H1 (cell line): ENCODE data around the gene UBA3. TPM values are rescaled to one million over a fixed set of nuclear protein-coding genes. Genes with fewer than 3 reads are reported as not detected.

Experiments
- CTCF ChIP-seq, 3 experiments: IDR thresholded peaks; 1 replicate in 2 of 3; 2 replicates in 1 of 3; pipeline versions ENCODE4 v1.5.1 to v1.6.1; 2011; ENCODE audit warnings: low read length in 3 of 3, mild to moderate bottlenecking in 3 of 3, inconsistent platforms in 2 of 3, low read depth in 1 of 3, moderate library complexity in 1 of 3; ENCODE audit not compliant: insufficient read depth in 1 of 3; ENCODE audit errors: control extremely low read depth in 1 of 3
- NRF1 ChIP-seq: IDR thresholded peaks from 2 replicates; pipeline ENCODE4 v1.6.1; 2011; ENCODE audit warnings: mild to moderate bottlenecking, low read depth, low read length, improper control_type of control experiment
- RXRA ChIP-seq: IDR thresholded peaks from 2 replicates; pipeline ENCODE4 v1.6.1; 2011; ENCODE audit warnings: low read depth, mild to moderate bottlenecking, low read length, moderate library complexity; ENCODE audit not compliant: insufficient read depth
- TCF12 ChIP-seq: IDR thresholded peaks from 2 replicates; pipeline ENCODE4 v1.6.1; 2011; ENCODE audit warnings: low read depth, mild to moderate bottlenecking, low read length
- polyA plus RNA-seq, 7 experiments: library from polyadenylated mRNA; depleted of rRNA in 3 of 7; stranded (reverse) in 5 of 7; unstranded in 2 of 7; fragments of >200 nt in 5 of 7; fragments of 200-250 nt in 2 of 7; gene quantifications; 1 replicate in 5 of 7; 2 replicates in 1 of 7; 4 replicates in 1 of 7; pipeline versions ENCODE4 v1.2.1 to v1.2.3, GENCODE V29; 2011 to 2013; ENCODE audit warnings: missing spikeins in 2 of 7, mixed read lengths in 2 of 7
- total RNA-seq: library from RNA; stranded (reverse); fragmentation: NEBNext Ultra II Directional; extraction: Animal tissue kit (Norgen Biotek cat#: 25700); gene quantifications from 2 replicates; pipeline ENCODE4 v1.2.1, GENCODE V29; 2021
- TF ChIP-seq, protein P1 (sequence below): fragments of 300-600 bp; sonication (generic); IDR thresholded peaks from 2 replicates; pipeline ENCODE4 v1.7.1; 2012; ENCODE audit warnings: low read length, moderate library complexity, mild to moderate bottlenecking, inconsistent platforms; ENCODE audit not compliant: insufficient replicate concordance

UBA3 gene
- total and polyA plus RNA-seq, 2 of the 8 experiments (the other 6 are each of a cell fraction or from before 2014, with no cell fraction given), result 40.8 to 97.8 TPM

DNA sequence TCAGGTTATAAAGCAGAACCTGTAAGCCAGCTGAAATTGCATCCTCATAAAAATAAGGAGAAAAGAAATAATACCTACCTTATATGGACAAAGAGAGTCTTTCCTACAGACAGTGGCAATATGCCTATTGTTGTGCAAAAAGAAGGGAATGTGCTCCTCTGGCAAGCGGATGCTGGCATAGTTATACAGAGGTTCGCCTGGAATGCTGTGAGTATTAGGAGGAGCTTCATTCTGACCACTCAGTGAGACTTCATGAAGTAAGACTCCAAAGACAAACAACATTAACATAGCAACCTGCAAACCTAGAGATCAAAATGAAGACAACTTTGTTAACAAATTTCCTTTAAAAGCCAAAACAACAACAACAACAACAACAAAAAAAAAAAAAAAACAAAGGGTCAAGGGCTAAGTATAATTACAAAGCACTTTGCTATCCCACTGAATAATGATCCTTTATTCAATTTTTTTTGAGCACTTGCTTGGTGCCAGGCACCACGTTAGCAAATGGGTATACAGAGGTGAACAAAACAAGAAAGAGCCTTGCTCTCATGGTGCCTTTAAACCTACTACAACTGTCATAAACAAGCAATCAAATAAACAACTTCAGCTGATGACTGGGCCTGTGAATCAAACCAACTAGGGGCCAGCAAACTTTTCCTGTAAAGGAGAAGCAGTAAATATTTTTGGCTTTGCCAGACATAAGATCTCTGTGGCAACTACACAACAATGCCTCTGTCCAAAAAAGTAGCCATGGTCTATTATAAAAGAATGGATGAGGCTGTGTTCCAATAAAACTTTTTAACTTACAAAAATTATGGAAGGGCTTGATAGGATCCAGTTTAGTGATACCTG is 70.4 kb downstream of the UBA3 start (continued):
- TF ChIP-seq CTCF (IDR thresholded peaks at IDR 0.05; ENCODE audit: control extremely low read depth in 1 of 3, insufficient read depth in 1 of 3, low read depth in 1 of 3, low read length in 3 of 3), result no peak
- no peak for TF ChIP-seq NRF1
- TF ChIP-seq, protein P1, sequence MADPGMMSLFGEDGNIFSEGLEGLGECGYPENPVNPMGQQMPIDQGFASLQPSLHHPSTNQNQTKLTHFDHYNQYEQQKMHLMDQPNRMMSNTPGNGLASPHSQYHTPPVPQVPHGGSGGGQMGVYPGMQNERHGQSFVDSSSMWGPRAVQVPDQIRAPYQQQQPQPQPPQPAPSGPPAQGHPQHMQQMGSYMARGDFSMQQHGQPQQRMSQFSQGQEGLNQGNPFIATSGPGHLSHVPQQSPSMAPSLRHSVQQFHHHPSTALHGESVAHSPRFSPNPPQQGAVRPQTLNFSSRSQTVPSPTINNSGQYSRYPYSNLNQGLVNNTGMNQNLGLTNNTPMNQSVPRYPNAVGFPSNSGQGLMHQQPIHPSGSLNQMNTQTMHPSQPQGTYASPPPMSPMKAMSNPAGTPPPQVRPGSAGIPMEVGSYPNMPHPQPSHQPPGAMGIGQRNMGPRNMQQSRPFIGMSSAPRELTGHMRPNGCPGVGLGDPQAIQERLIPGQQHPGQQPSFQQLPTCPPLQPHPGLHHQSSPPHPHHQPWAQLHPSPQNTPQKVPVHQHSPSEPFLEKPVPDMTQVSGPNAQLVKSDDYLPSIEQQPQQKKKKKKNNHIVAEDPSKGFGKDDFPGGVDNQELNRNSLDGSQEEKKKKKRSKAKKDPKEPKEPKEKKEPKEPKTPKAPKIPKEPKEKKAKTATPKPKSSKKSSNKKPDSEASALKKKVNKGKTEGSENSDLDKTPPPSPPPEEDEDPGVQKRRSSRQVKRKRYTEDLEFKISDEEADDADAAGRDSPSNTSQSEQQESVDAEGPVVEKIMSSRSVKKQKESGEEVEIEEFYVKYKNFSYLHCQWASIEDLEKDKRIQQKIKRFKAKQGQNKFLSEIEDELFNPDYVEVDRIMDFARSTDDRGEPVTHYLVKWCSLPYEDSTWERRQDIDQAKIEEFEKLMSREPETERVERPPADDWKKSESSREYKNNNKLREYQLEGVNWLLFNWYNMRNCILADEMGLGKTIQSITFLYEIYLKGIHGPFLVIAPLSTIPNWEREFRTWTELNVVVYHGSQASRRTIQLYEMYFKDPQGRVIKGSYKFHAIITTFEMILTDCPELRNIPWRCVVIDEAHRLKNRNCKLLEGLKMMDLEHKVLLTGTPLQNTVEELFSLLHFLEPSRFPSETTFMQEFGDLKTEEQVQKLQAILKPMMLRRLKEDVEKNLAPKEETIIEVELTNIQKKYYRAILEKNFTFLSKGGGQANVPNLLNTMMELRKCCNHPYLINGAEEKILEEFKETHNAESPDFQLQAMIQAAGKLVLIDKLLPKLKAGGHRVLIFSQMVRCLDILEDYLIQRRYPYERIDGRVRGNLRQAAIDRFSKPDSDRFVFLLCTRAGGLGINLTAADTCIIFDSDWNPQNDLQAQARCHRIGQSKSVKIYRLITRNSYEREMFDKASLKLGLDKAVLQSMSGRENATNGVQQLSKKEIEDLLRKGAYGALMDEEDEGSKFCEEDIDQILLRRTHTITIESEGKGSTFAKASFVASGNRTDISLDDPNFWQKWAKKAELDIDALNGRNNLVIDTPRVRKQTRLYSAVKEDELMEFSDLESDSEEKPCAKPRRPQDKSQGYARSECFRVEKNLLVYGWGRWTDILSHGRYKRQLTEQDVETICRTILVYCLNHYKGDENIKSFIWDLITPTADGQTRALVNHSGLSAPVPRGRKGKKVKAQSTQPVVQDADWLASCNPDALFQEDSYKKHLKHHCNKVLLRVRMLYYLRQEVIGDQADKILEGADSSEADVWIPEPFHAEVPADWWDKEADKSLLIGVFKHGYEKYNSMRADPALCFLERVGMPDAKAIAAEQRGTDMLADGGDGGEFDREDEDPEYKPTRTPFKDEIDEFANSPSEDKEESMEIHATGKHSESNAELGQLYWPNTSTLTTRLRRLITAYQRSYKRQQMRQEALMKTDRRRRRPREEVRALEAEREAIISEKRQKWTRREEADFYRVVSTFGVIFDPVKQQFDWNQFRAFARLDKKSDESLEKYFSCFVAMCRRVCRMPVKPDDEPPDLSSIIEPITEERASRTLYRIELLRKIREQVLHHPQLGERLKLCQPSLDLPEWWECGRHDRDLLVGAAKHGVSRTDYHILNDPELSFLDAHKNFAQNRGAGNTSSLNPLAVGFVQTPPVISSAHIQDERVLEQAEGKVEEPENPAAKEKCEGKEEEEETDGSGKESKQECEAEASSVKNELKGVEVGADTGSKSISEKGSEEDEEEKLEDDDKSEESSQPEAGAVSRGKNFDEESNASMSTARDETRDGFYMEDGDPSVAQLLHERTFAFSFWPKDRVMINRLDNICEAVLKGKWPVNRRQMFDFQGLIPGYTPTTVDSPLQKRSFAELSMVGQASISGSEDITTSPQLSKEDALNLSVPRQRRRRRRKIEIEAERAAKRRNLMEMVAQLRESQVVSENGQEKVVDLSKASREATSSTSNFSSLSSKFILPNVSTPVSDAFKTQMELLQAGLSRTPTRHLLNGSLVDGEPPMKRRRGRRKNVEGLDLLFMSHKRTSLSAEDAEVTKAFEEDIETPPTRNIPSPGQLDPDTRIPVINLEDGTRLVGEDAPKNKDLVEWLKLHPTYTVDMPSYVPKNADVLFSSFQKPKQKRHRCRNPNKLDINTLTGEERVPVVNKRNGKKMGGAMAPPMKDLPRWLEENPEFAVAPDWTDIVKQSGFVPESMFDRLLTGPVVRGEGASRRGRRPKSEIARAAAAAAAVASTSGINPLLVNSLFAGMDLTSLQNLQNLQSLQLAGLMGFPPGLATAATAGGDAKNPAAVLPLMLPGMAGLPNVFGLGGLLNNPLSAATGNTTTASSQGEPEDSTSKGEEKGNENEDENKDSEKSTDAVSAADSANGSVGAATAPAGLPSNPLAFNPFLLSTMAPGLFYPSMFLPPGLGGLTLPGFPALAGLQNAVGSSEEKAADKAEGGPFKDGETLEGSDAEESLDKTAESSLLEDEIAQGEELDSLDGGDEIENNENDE, result peak; percentile 79
- TF ChIP-seq TCF12, result no peak
- no peak for TF ChIP-seq RXRA
